Measurements from ENCODE around the gene TBX10. TPM values are rescaled to one million over a fixed set of nuclear protein-coding genes. Genes with fewer than 3 reads are reported as not detected.
"Not testable (repeated sequence)": the region's sequence is repeated elsewhere in the genome, so short reads cannot be mapped to it uniquely, and the experiment has no call there.

Gene TBX10
- total RNA-seq, 3 donors from 2014 or later = not detected

GRCh38 chr11:67644042-67644441 is 4.5 kb upstream of the TBX10 start:
- Mint-ChIP-seq H3K27me3 (ENCODE audit: low read depth) (no peaks in the 10 kb centered on the region), H3K9me3 (no peaks in the 10 kb centered on the region), H3K36me3 (ENCODE audit: insufficient read depth) (no peaks in the 10 kb centered on the region), H3K4me1 (ENCODE audit: low read depth) (peaks cover 22% of the 10 kb centered on the region), H3K4me3 (no peak overlapping the region)
- ATAC-seq (no peak), DNase-seq (no peak)

DNA sequence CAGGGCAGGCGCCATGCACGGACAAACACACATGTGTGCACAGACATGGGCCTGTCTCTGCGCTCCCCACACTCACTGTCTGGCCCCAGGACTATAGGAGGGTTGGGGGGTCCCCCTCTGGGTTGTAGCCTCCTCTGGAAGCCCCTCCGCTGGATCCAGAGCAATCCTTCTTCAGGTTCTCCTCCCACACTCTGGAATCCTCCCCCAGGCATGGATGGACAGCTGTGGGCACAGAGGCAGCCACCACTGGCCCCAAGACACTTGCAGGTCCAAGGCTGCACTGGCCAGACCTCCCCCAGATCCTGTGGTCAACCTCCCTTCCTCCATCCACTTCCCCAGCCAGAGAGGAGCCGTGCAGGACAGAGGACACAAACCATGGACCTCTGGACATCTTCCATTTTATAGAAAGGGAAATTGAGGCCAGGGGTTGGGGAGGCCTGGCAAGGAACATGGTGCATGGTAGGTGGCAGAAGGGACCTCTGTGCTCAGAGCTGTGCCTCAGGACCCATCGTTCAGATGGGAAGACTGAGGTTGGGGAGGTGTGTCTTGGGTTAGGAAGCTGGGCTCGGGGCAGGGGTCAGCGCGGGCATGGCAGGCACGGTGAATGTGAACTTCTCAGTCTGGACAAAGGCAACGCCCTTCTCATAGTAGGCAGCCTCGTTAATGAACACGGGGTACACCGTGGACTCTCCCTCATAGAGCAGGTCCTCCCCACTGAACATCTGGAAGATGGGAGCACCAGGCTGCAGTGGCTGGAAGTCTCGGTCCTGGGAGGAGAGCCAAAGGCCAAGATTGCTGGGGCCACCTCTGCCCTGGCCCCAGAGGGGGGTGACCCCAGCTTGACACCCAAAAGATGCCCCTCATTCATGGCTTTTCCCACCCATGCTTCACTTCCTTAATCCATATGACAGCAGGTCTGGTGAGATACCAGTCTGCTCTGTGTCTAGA is 2.9 kb upstream of the TBX10 start:
- no peaks in the 10 kb centered on the region for H3K9me3 Mint-ChIP-seq
- H3K4me3 Mint-ChIP-seq = no peak overlapping the region
- H3K36me3 Mint-ChIP-seq (ENCODE audit: insufficient read depth) = no peaks in the 10 kb centered on the region
- no peaks in the 10 kb centered on the region for H3K27me3 Mint-ChIP-seq (ENCODE audit: low read depth)
- ATAC-seq (no peak), DNase-seq (no peak)
- peaks cover 14% of the 10 kb centered on the region for H3K4me1 Mint-ChIP-seq (ENCODE audit: low read depth)

GRCh38 chr11:67641338-67642172 is 2.0 kb upstream of the TBX10 start:
- no peaks in the 10 kb centered on the region for H3K36me3 Mint-ChIP-seq (ENCODE audit: insufficient read depth)
- no peaks in the 10 kb centered on the region for H3K9me3 Mint-ChIP-seq
- no peak overlapping the region for H3K4me3 Mint-ChIP-seq
- ATAC-seq = no peak
- H3K4me1 Mint-ChIP-seq (ENCODE audit: low read depth) = peaks cover 6% of the 10 kb centered on the region
- DNase-seq = no peak
- H3K27me3 Mint-ChIP-seq (ENCODE audit: low read depth) = no peaks in the 10 kb centered on the region

- H3K4me1 Mint-ChIP-seq (ENCODE audit: low read depth) = no peaks in the 10 kb centered on the region
These were observed 1.3 kb upstream of the TBX10 start for GRCh38 chr11:67640758-67641337.

DNA sequence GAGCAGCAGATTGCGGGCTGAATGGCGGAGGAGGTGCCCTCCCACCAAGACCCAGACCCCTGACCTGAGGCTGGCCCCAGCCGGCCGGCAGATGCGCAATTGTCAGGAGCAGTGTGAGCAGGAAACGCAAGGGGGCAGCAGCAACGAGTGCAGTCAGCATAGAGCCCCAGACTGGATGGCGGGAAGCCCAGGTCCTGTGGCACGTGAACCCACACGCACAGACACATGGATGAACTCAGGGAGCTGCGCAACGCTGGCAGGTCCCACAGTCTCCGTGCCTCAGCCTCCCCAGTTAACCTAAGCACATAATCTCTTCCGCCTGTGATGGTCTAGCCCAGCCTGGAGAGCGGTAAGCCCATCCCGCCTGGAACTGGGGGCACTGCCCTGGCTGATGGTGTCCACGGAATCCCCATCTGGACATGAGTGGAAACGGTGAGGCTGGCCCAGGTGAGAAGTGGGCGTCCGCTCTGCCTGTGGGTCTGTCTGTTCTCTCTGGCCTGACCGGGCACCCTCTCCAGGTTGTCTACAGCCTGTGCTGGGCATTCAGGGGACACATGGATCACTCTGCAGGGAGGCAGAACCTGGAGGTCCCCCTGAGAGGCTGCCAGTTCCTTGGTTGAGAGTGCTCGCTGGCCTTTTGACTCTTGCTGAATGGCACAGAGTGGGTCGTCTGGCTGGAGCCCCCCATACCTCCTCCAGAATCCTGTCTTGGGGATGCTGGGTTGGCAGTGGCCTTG is 626 bp upstream of the TBX10 start:
- no peaks in the 10 kb centered on the region for H3K36me3 Mint-ChIP-seq (ENCODE audit: insufficient read depth)
- H3K4me1 Mint-ChIP-seq (ENCODE audit: low read depth) = no peaks in the 10 kb centered on the region
- H3K4me3 Mint-ChIP-seq = no peak overlapping the region
- H3K9me3 Mint-ChIP-seq = no peaks in the 10 kb centered on the region
- peak; percentile 47 for DNase-seq
- ATAC-seq = peak; percentile 86 to 88
- H3K27me3 Mint-ChIP-seq (ENCODE audit: low read depth) = no peaks in the 10 kb centered on the region

More at GRCh38 chr11:67640758-67641337, 1.3 kb upstream of the TBX10 start:
- Mint-ChIP-seq H3K36me3 (ENCODE audit: insufficient read depth) (no peaks in the 10 kb centered on the region), H3K27me3 (ENCODE audit: low read depth) (no peaks in the 10 kb centered on the region), H3K4me3 (no peak overlapping the region), H3K9me3 (no peaks in the 10 kb centered on the region)
- no peak for ATAC-seq
- DNase-seq = no peak

DNA sequence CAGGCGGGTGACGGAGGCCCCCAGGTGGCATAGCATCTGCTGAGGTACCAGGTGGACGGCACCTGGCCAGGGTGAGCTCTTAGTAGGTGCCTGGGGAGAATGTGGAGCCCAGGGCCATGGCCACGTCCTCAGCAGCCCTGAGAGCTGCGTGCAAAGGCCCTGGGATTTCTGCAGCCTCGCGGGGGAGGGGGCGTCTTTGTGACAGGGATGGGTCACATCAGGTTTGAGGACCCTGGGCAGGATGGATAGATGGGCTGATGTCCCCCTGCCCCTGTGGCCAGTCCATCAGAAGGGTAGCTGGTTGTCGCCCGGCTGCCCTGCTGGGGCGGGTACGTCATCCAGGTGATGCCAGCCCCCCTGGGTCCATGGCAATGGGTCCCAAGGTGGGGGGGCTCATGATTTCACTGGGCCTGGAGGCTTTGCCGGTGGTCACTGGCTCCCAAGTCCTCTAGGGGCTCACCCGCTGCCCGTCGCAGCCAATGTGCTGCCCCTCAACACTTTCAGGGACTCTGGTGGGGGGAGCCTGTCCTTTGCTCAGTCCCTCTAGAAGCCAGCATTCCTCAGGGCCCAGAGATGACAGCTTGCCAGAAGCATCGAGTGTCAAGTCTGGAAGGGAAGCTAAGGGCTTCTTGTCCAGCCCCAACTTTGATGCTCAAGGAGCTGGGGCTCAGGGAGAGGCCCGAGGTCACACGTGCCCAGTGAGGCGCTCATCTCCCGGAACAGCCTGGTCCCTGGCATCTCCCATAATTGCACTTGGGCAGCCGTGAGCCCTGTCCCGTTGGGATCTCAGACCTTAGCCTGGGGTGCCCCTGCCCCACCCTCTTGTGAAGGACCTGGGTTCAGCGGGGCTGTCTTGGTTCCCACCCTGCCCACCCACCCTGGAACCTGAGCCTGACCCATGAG is 777 bp downstream of the TBX10 start:
- H3K4me3 Mint-ChIP-seq = no peak overlapping the region
- ATAC-seq (no peak), DNase-seq (no peak)
- H3K9me3 Mint-ChIP-seq = no peaks in the 10 kb centered on the region
- no peaks in the 10 kb centered on the region for H3K27me3 Mint-ChIP-seq (ENCODE audit: low read depth)
- no peaks in the 10 kb centered on the region for H3K4me1 Mint-ChIP-seq (ENCODE audit: low read depth)
- no peaks in the 10 kb centered on the region for H3K36me3 Mint-ChIP-seq (ENCODE audit: insufficient read depth)

DNA sequence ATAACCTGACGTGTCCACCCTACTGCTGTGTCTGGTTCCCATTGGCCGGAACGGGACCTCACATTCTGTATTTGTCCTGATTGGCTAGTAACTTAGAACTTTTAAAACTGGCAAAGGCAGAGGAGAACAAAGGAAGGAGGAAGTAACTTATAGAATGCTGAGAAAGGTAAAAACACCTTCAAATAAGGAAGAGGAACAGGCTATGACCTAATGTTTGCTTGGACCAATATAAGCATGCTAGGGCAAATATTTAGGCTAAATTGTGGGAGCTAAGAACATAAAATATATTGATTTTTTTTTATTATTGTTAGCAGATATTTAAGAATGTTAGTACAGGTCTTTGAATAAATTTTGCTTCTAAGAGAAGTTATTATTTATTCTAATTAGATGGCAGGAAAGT is 2.1 kb downstream of the TBX10 start:
- ATAC-seq; H3K27me3 Mint-ChIP-seq (ENCODE audit: low read depth); H3K4me3 Mint-ChIP-seq: not testable (repeated sequence)

GRCh38 chr11:67636962-67637361 is 2.6 kb downstream of the TBX10 start:
- Mint-ChIP-seq H3K27me3 (ENCODE audit: low read depth) (no peaks in the 10 kb centered on the region), H3K4me1 (ENCODE audit: low read depth) (no peaks in the 10 kb centered on the region), H3K36me3 (ENCODE audit: insufficient read depth) (no peaks in the 10 kb centered on the region), H3K9me3 (no peaks in the 10 kb centered on the region), H3K4me3 (no peak overlapping the region)
- DNase-seq = no peak
- no peak for ATAC-seq

More for the DNA sequence above, 2.1 kb downstream of the TBX10 start:
- H3K4me1 Mint-ChIP-seq (ENCODE audit: low read depth); H3K9me3 Mint-ChIP-seq; DNase-seq; H3K36me3 Mint-ChIP-seq (ENCODE audit: insufficient read depth): not testable (repeated sequence)

DNA sequence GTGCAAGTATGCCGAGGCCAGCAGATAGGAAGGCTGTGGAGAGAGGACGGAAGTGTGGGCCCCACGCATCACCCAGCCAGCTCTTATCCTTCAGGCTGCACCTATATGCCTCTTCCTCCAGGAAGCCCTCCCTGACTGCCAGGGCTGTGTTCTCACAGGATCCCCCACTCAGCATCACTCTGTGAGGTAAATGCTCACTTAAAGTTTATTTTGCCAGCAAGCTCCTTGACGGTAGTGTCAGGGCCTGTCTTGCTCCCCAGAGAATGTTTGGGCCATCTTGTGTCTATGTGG is 4.4 kb downstream of the TBX10 start:
- no peaks in the 10 kb centered on the region for H3K9me3 Mint-ChIP-seq
- H3K36me3 Mint-ChIP-seq (ENCODE audit: insufficient read depth) = no peaks in the 10 kb centered on the region
- no peak overlapping the region for H3K4me3 Mint-ChIP-seq
- H3K4me1 Mint-ChIP-seq (ENCODE audit: low read depth) = peaks cover 6% of the 10 kb centered on the region
- ATAC-seq (no peak), DNase-seq (no peak)
- no peaks in the 10 kb centered on the region for H3K27me3 Mint-ChIP-seq (ENCODE audit: low read depth)

DNA sequence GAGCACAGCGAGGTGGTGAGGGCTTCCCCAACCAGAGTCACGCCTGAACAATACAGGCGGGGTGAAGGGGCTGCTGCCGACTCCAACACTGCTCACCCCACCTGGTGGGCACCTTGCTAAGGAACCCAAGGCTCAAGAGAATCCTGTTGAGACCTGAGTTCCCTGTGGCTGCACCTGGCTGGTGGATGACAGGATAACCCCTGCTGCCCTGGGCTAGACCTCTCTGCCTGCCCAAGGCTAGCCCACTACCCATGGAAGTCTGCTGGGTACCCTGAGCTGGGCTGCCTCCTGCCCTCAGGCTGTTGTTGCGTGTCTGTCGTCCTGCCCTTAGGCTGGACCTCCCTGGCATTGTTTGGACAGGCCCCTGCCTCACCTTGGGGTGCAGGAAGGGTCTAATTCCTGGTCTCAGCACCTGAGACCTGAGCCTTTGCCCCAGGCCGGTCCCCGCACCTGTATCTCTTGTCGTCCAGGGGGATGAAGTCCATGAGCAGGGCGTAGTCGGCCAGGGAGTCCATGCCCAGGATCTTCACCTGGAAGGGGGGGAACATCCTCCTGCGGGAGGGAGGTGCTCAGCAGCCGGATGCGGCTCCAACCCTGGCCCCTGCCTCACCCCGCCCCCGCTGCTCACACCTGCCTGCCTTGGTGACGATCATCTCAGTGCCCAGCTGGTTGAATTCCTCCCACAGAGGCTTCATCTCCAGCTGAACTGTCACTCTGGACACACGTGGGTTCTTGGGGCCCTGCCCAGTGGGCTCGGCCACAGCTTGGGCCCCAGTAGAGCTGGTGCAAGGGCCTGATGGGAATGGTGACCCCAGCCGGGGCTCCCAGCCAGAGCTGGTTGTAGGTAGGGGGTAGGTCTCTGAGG is 5.0 kb downstream of the TBX10 start:
- DNase-seq (no peak), ATAC-seq (no peak)
- no peaks in the 10 kb centered on the region for H3K9me3 Mint-ChIP-seq
- no peaks in the 10 kb centered on the region for H3K27me3 Mint-ChIP-seq (ENCODE audit: low read depth)
- H3K36me3 Mint-ChIP-seq (ENCODE audit: insufficient read depth) = no peaks in the 10 kb centered on the region
- H3K4me3 Mint-ChIP-seq = no peak overlapping the region
- H3K4me1 Mint-ChIP-seq (ENCODE audit: low read depth) = peaks cover 6% of the 10 kb centered on the region

DNA sequence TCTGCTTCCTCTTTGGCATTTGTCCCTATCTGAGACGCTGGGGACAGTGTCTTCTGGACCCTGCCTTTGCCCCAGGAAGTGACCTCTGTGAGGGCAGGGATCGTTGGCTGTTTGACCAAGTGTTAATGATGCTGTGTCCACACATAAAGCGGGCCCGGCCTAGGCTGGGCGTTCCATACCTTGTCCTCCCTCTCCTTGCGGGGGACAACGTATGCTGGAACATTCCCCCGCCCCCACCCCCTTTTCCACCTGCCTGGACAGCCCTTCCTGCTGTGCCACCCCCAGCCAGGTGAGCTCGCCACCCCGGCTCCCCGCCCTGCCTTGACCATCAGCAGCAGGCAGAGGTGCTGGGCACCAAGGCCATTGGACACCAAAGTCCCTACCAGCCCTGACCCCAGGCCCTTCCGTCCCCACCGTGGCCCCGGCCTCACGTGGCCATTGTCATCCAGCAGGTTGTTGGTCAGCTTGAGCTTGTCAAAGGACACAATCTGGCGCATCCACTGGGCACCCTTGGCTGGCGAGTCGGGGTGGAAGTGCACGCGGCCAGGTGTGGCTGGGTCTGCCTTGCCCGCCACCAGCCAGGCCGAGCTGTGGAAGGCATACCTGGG is 5.7 kb downstream of the TBX10 start:
- DNase-seq (no peak), ATAC-seq (no peak)
- no peaks in the 10 kb centered on the region for H3K36me3 Mint-ChIP-seq (ENCODE audit: insufficient read depth)
- peaks cover 6% of the 10 kb centered on the region for H3K4me1 Mint-ChIP-seq (ENCODE audit: low read depth)
- H3K27me3 Mint-ChIP-seq (ENCODE audit: low read depth) = no peaks in the 10 kb centered on the region
- no peaks in the 10 kb centered on the region for H3K9me3 Mint-ChIP-seq
- no peak overlapping the region for H3K4me3 Mint-ChIP-seq

GRCh38 chr11:67632982-67633755 is 6.4 kb downstream of the TBX10 start:
- Mint-ChIP-seq H3K36me3 (ENCODE audit: insufficient read depth) (no peaks in the 10 kb centered on the region), H3K27me3 (ENCODE audit: low read depth) (no peaks in the 10 kb centered on the region), H3K9me3 (no peaks in the 10 kb centered on the region), H3K4me1 (ENCODE audit: low read depth) (peaks cover 6% of the 10 kb centered on the region), H3K4me3 (no peak overlapping the region)
- DNase-seq (no peak), ATAC-seq (no peak)
